Endothelial cell of umbilical vein (primary cell): Measurements from ENCODE around the gene NAV3. TPM values are rescaled to one million over a fixed set of nuclear protein-coding genes. Genes with fewer than 3 reads are reported as not detected.

Experiments
- BruUV-seq: library from RNA; stranded (reverse); fragments of 400-500 nt; replicated peaks from 2 replicates; lab custom pipeline; 2021; lab: Mats Ljungman, UMichigan
- CTCF ChIA-PET: fragments of 300-600, 350-600 bp; sonication (Branson Sonifier 250); formaldehyde crosslinking; loops from one replicate; lab custom pipeline; 2021; ENCODE audit warnings: antibody characterized with exemption, inconsistent platforms; lab: Charles Lee
- POLR2A ChIA-PET: fragments of 300-600, 350-600 bp; sonication (Branson Sonifier 250); formaldehyde crosslinking; loops from one replicate; lab custom pipeline; 2021; ENCODE audit warnings: antibody characterized with exemption, inconsistent platforms; lab: Charles Lee
- DNase-seq: peaks from one replicate; pipeline ENCODE4 v3.0.0-alpha.2; 2011; ENCODE audit warnings: low read depth, low spot score
- FAIRE-seq: peaks from 2 replicates; lab custom pipeline; 2011; peaks lifted over from hg19 to GRCh38; lab: Jason Lieb, UNC
- H2AFZ ChIP-seq: 2 replicates; pipeline ENCODE4 v1.6.0; 2012; ENCODE audit warnings: low read depth, low read length, control low read depth, inconsistent platforms
- H3K27ac ChIP-seq: 2 replicates; pipeline ENCODE4 v1.5.1; 2011; ENCODE audit warnings: low read depth, mild to moderate bottlenecking, control low read depth, low read length, moderate library complexity; ENCODE audit not compliant: insufficient read depth
- H3K27me3 ChIP-seq, 2 experiments: 2 replicates each; pipeline versions ENCODE4 v1.6.0 to v1.6.1; 2011; ENCODE audit warnings: low read length in 2 of 2, mixed read lengths in 1 of 2; ENCODE audit not compliant: control insufficient read depth in 2 of 2, insufficient read depth in 2 of 2
- H3K36me3 ChIP-seq, 2 experiments: 2 replicates in 1 of 2; 3 replicates in 1 of 2; pipeline ENCODE4 v1.5.1; 2011; ENCODE audit warnings: low read length in 2 of 2, mild to moderate bottlenecking in 1 of 2, moderate library complexity in 1 of 2; ENCODE audit not compliant: control insufficient read depth in 2 of 2, insufficient read depth in 2 of 2; ENCODE audit errors: extremely low read depth in 1 of 2
- H3K4me1 ChIP-seq: 3 replicates; pipeline ENCODE4 v1.5.1; 2011; ENCODE audit warnings: mild to moderate bottlenecking, low read length; ENCODE audit not compliant: control insufficient read depth, insufficient read depth; ENCODE audit errors: extremely low read depth
- H3K4me2 ChIP-seq: 2 replicates; pipeline ENCODE4 v1.6.1; 2011; ENCODE audit warnings: low read length, control low read depth, mixed read lengths; ENCODE audit not compliant: insufficient read depth
- H3K4me3 ChIP-seq, 3 experiments: fragments of 200-600 bp in 1 of 3; sonication (generic), shearing (Covaris generic) in 1 of 3; replicated peaks in 1 of 3; 2 replicates each; pipeline ENCODE4 v1.5.1; 2011 to 2016; ENCODE audit warnings: control low read depth in 3 of 3, low read length in 3 of 3, mild to moderate bottlenecking in 2 of 3, inconsistent platforms in 1 of 3, low read depth in 1 of 3, moderate library complexity in 1 of 3; ENCODE audit not compliant: insufficient read depth in 1 of 3
- H3K79me2 ChIP-seq: 2 replicates; pipeline ENCODE4 v1.6.0; 2012; ENCODE audit warnings: low read length, inconsistent platforms; ENCODE audit not compliant: control insufficient read depth, insufficient read depth
- H3K9ac ChIP-seq: replicated peaks from 2 replicates; pipeline ENCODE3; 2011; ENCODE audit warnings: low read length, control low read depth; ENCODE audit not compliant: insufficient read depth; ENCODE audit errors: extremely low read depth
- H3K9me1 ChIP-seq: replicated peaks from 3 replicates; pipeline ENCODE4 v1.6.0; 2011; ENCODE audit warnings: mild to moderate bottlenecking, low read length; ENCODE audit not compliant: control insufficient read depth, insufficient read depth; ENCODE audit errors: extremely low read depth
- H3K9me3 ChIP-seq: replicated peaks from 2 replicates; pipeline ENCODE4 v1.5.1; 2012; ENCODE audit warnings: low read length, inconsistent platforms; ENCODE audit not compliant: control insufficient read depth, insufficient read depth
- H4K20me1 ChIP-seq: replicated peaks from 2 replicates; pipeline ENCODE3; 2011; ENCODE audit warnings: mild to moderate bottlenecking, low read length; ENCODE audit not compliant: control insufficient read depth, insufficient read depth; ENCODE audit errors: extremely low read depth
- EZH2 ChIP-seq: IDR thresholded peaks from 2 replicates; pipeline ENCODE4 v1.6.1; 2012; ENCODE audit warnings: borderline replicate concordance, low read depth, mild to moderate bottlenecking, moderate library complexity, low read length, inconsistent platforms; ENCODE audit not compliant: severe bottlenecking
- FOS ChIP-seq: IDR thresholded peaks from 2 replicates; pipeline ENCODE4 v1.6.1; 2011; ENCODE audit warnings: mild to moderate bottlenecking, low read length, moderate library complexity, borderline replicate concordance; ENCODE audit not compliant: insufficient read depth
- GATA2 ChIP-seq: IDR thresholded peaks from 2 replicates; pipeline ENCODE4 v1.7.0; 2011; ENCODE audit warnings: low read depth, mild to moderate bottlenecking, moderate library complexity, mixed read lengths, low read length; ENCODE audit not compliant: insufficient read length, insufficient read depth
- JUN ChIP-seq: IDR thresholded peaks from 2 replicates; pipeline ENCODE4 v1.6.1; 2011; ENCODE audit warnings: borderline replicate concordance, low read depth; ENCODE audit not compliant: insufficient read length, insufficient read depth
- MYC ChIP-seq: IDR thresholded peaks from one replicate; pipeline ENCODE4 v1.6.1; 2011; ENCODE audit warnings: mild to moderate bottlenecking, low read depth, low read length
- POLR2A ChIP-seq: IDR thresholded peaks from 2 replicates; pipeline ENCODE4 v1.6.1; 2012; ENCODE audit warnings: low read depth, mild to moderate bottlenecking, control low read depth, low read length
- POLR2AphosphoS5 ChIP-seq: IDR thresholded peaks from 2 replicates; pipeline ENCODE4 v1.6.1; 2012; ENCODE audit warnings: low read depth, mild to moderate bottlenecking, control low read depth, low read length, moderate library complexity; ENCODE audit not compliant: insufficient read depth
- dilution Hi-C: fragments of 300-500 bp; cut with MboI; formaldehyde crosslinking; loops from one replicate; pipeline ENCODE4 v1.15.0; 2019; ENCODE audit warnings: low sequenced_read_pairs; ENCODE audit not compliant: extremely low pct_ligation_motif_present
- intact Hi-C: fragments of 100-400 bp; cut with micrococcal nuclease; formaldehyde crosslinking; loops from one replicate; pipeline ENCODE4 v1.10.0; 2022
- polyA plus RNA-seq, 4 experiments: library from polyadenylated mRNA; depleted of rRNA in 3 of 4; stranded (reverse) in 3 of 4; unstranded in 1 of 4; fragments of >200 nt; gene quantifications; 2 replicates each; pipeline versions ENCODE4 v1.2.1 to v1.2.3, GENCODE V29; 2011 to 2012; ENCODE audit warnings: missing spikeins in 1 of 4
- total RNA-seq: library from RNA; stranded (reverse); gene quantifications from 2 replicates; pipeline ENCODE4 v1.2.3, GENCODE V29; 2021
- TF ChIP-seq, protein P1 (sequence below), 2 donors: IDR thresholded peaks; 1 replicate in 1 of 2; 2 replicates in 1 of 2; pipeline ENCODE4 v1.5.1; 2011; ENCODE audit warnings: low read length in 2 of 2, mild to moderate bottlenecking in 2 of 2, moderate library complexity in 2 of 2, control low read depth in 1 of 2, inconsistent platforms in 1 of 2, low read depth in 1 of 2; ENCODE audit not compliant: insufficient read depth in 1 of 2; ENCODE audit errors: extremely low read depth in 1 of 2
- TF ChIP-seq, protein P2 (sequence below): IDR thresholded peaks from 2 replicates; pipeline ENCODE4 v1.6.1; 2011; ENCODE audit not compliant: insufficient read depth, insufficient read length

Gene NAV3
- total and polyA plus RNA-seq, 2 donors (not counting 3 experiments of a cell fraction or from before 2014, with no cell fraction given): 6.7 to 40.1 TPM

DNA sequence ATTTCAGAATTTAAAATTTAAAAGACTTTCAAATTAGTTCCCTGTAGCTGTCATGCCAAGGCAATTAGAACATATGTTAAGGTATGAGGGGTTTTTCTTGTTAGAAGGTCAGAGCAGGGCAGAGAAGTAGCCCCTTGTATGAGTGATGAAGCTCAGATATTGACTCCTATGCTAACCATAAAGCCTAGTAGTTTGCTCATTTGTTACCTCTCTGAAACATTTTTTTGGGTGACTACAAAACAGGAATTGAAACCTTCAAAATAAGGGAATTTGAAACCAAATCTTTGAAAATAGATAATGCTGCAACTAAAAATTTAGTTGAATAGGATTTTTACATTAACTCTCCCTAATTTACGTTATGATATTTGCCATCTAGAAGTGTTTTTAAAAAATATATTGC lies 333.5 kb downstream of the NAV3 start:
- H4K20me1 ChIP-seq: no peaks in the 10 kb centered on the region
- no peaks in the 10 kb centered on the region for H3K9me3 ChIP-seq
- H3K36me3 ChIP-seq: peaks cover 0 to 3% of the 10 kb centered on the region in 2 experiments
- no peak overlapping the region for H2AFZ ChIP-seq
- CTCF ChIA-PET: interaction anchor here (1.6 kb wide), 1 partner anchor 17 kb away, joined by 4 read pairs; no protein-coding TSS in a partner anchor
- no peaks in the 10 kb centered on the region for H3K9me1 ChIP-seq
- no peaks in the 10 kb centered on the region for H3K4me1 ChIP-seq
- H3K27me3 ChIP-seq: no peaks in the 10 kb centered on the region
- H3K9ac ChIP-seq: no peak overlapping the region
- no TSS peak for BruUV-seq
- no peak overlapping the region for H3K4me3 ChIP-seq
- dilution Hi-C loops: no loop called here
- intact Hi-C loops: no loop called here
- H3K27ac ChIP-seq: no peak overlapping the region
- POLR2A ChIA-PET: no interaction called here
- no peak overlapping the region for H3K4me2 ChIP-seq
- no peak for DNase-seq
- TF ChIP-seq GATA2: no peak
- TF ChIP-seq POLR2A: no peak
- FAIRE-seq: no peak
- no peaks in the 10 kb centered on the region for H3K79me2 ChIP-seq

DNA sequence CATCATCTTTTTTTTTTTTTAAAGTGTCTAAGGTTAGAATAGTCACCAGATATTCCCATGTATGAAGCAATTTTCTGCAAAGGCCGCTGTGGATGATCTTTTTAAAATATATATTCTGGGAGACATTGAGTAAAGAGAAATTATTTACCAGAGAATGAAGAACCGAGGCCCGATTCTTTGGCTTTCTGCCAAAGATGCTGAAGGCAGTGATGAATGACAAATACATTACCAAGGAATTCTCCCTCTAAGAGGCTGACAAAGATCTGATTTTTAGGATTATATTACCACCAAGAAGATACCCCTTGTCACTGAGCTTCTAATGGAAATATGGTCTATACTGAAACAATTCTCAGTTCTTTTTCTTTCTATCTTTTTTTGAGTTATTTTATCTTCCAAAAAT lies 336.8 kb downstream of the NAV3 start:
- no peaks in the 10 kb centered on the region for H3K79me2 ChIP-seq
- no peak overlapping the region for H3K9ac ChIP-seq
- intact Hi-C loops: no loop called here
- BruUV-seq: no TSS peak
- H3K9me1 ChIP-seq: no peaks in the 10 kb centered on the region
- no peaks in the 10 kb centered on the region for H3K36me3 ChIP-seq
- no peak for DNase-seq
- no peaks in the 10 kb centered on the region for H3K4me1 ChIP-seq
- no peak overlapping the region for H2AFZ ChIP-seq
- H3K4me2 ChIP-seq: no peak overlapping the region
- FAIRE-seq: no peak
- H3K27me3 ChIP-seq: no peaks in the 10 kb centered on the region
- H4K20me1 ChIP-seq: no peaks in the 10 kb centered on the region
- no peak for TF ChIP-seq EZH2
- TF ChIP-seq, protein P1, sequence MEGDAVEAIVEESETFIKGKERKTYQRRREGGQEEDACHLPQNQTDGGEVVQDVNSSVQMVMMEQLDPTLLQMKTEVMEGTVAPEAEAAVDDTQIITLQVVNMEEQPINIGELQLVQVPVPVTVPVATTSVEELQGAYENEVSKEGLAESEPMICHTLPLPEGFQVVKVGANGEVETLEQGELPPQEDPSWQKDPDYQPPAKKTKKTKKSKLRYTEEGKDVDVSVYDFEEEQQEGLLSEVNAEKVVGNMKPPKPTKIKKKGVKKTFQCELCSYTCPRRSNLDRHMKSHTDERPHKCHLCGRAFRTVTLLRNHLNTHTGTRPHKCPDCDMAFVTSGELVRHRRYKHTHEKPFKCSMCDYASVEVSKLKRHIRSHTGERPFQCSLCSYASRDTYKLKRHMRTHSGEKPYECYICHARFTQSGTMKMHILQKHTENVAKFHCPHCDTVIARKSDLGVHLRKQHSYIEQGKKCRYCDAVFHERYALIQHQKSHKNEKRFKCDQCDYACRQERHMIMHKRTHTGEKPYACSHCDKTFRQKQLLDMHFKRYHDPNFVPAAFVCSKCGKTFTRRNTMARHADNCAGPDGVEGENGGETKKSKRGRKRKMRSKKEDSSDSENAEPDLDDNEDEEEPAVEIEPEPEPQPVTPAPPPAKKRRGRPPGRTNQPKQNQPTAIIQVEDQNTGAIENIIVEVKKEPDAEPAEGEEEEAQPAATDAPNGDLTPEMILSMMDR (IDR thresholded peaks at IDR 0.05; ENCODE audit: extremely low read depth in 1 of 2, insufficient read depth in 1 of 2, low read depth in 1 of 2, low read length in 2 of 2): no peak
- TF ChIP-seq POLR2A: no peak
- TF ChIP-seq POLR2AphosphoS5: no peak
- TF ChIP-seq GATA2: no peak
- TF ChIP-seq JUN: no peak
- TF ChIP-seq, protein P2, sequence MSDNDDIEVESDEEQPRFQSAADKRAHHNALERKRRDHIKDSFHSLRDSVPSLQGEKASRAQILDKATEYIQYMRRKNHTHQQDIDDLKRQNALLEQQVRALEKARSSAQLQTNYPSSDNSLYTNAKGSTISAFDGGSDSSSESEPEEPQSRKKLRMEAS: no peak
- TF ChIP-seq FOS: no peak
- TF ChIP-seq MYC: no peak
- ChIA-PET CTCF (no interaction called here), POLR2A (no interaction called here)
- H3K4me3 ChIP-seq: no peak overlapping the region
- no peaks in the 10 kb centered on the region for H3K9me3 ChIP-seq
- no peak overlapping the region for H3K27ac ChIP-seq
- dilution Hi-C loops: no loop called here
